Sigmoid colon (tissue), 7 donors: ENCODE data around the gene KRT6A. TPM values are rescaled to one million over a fixed set of nuclear protein-coding genes. Genes with fewer than 3 reads are reported as not detected.

ENCODE experiments used
- DNase-seq: peaks from one replicate; pipeline ENCODE4 v3.0.0-alpha.2; 2019
- H3K27ac ChIP-seq, 4 donors: fragments of 200-600 bp; sonication (generic); one replicate each; pipeline ENCODE4 v1.5.1; 2016 to 2019; ENCODE audit warnings: mild to moderate bottlenecking in 1 of 4
- H3K27me3 ChIP-seq, 3 donors: fragments of 200-600 bp; sonication (generic); one replicate each; pipeline ENCODE4 v1.5.1; 2019; ENCODE audit warnings: mild to moderate bottlenecking in 1 of 3
- H3K36me3 ChIP-seq, 4 donors: fragments of 200-600 bp; sonication (generic); one replicate each; pipeline ENCODE4 v1.5.1; 2016 to 2019
- H3K4me1 ChIP-seq, 4 donors: fragments of 200-600 bp; sonication (generic); one replicate each; pipeline ENCODE4 v1.5.1; 2017 to 2019
- H3K4me3 ChIP-seq, 4 donors: fragments of 200-600 bp; sonication (generic); one replicate each; pipeline ENCODE4 v1.5.1; 2017 to 2019; ENCODE audit warnings: mild to moderate bottlenecking in 2 of 4, moderate library complexity in 1 of 4
- H3K9me3 ChIP-seq, 4 donors: fragments of 200-600 bp in 3 of 4; sonication (generic) in 3 of 4; one replicate each; pipeline versions ENCODE4 v1.5.1 to v1.6.1; 2013 to 2019
- EP300 ChIP-seq, 4 donors: sonication (generic); formaldehyde crosslinking; IDR thresholded peaks; one replicate each; pipeline ENCODE4 v1.6.1; 2017; ENCODE audit warnings: antibody characterized with exemption in 4 of 4
- POLR2A ChIP-seq, 2 donors: fragments of 450-650 bp; IDR thresholded peaks; one replicate each; pipeline ENCODE4 v1.6.1; 2016; ENCODE audit warnings: antibody characterized with exemption in 2 of 2, mild to moderate bottlenecking in 2 of 2, moderate library complexity in 2 of 2
- POLR2AphosphoS5 ChIP-seq, 4 donors: sonication (generic); formaldehyde crosslinking; IDR thresholded peaks; one replicate each; pipeline ENCODE4 v1.6.1; 2017; ENCODE audit warnings: antibody characterized with exemption in 4 of 4
- WGBS, 2 donors: extraction: QIAGEN DNeasy Blood & Tissue Kit; methylation state at CpG; one replicate each; pipeline ENCODE4 v1.1.7; 2013; 5-methylcytosine and 5-hydroxymethylcytosine counted together
- intact Hi-C: fragments of 100-400 bp; cut with DNase I; formaldehyde crosslinking; loops from one replicate; pipeline ENCODE4 v1.15.1; 2023
- polyA plus RNA-seq, 3 donors: library from polyadenylated mRNA; stranded (reverse); fragments of 200-250 nt; gene quantifications; one replicate each; pipeline ENCODE4 v1.2.3, GENCODE V29; 2013
- total RNA-seq, 4 donors: library from RNA; depleted of rRNA; stranded (reverse); fragments of >200 nt; gene quantifications; one replicate each; pipeline ENCODE4 v1.1.0, GENCODE V29; 2016
- TF ChIP-seq, protein P1 (sequence below), 4 experiments: fragments of 450-650 bp in 3 of 4; fragments of 200-600 bp in 1 of 4; IDR thresholded peaks; one replicate each; pipeline ENCODE4 v1.5.1; 2016 to 2019; ENCODE audit warnings: antibody characterized with exemption in 4 of 4, mild to moderate bottlenecking in 3 of 4, moderate library complexity in 2 of 4
- donor health status: healthy with polysubstance abuse.
- donor health status: Bipolar disorder and iron deficiency.
- donor health status: healthy.

KRT6A gene
- total and polyA plus RNA-seq, 7 donors, result 0.19 to 6.0 TPM; not detected in 5

DNA sequence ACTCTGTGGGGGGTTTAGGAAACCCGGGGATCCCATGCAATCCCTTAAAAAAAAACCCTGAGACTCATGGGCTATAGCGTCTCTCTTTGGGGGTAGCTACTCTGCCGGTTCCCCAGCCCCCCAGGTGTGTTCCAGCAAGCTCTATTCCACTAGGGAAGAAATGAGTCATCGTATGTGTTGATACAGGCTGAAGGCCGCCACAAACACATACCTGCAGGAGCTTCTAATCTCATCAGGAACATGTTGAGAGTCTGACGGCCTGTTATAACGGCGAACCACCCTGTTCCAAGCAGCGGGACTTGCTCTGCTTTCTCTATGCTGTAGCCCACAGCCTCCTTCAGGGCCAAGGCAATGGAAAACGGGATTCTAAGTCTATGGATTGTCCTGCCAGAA lies 28.1 kb upstream of the KRT6A start:
- TF ChIP-seq POLR2A (IDR thresholded peaks at IDR 0.05) (no peak), EP300 (IDR thresholded peaks at IDR 0.05) (no peak), POLR2AphosphoS5 (IDR thresholded peaks at IDR 0.05) (no peak)
- TF ChIP-seq, protein P1, sequence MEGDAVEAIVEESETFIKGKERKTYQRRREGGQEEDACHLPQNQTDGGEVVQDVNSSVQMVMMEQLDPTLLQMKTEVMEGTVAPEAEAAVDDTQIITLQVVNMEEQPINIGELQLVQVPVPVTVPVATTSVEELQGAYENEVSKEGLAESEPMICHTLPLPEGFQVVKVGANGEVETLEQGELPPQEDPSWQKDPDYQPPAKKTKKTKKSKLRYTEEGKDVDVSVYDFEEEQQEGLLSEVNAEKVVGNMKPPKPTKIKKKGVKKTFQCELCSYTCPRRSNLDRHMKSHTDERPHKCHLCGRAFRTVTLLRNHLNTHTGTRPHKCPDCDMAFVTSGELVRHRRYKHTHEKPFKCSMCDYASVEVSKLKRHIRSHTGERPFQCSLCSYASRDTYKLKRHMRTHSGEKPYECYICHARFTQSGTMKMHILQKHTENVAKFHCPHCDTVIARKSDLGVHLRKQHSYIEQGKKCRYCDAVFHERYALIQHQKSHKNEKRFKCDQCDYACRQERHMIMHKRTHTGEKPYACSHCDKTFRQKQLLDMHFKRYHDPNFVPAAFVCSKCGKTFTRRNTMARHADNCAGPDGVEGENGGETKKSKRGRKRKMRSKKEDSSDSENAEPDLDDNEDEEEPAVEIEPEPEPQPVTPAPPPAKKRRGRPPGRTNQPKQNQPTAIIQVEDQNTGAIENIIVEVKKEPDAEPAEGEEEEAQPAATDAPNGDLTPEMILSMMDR (IDR thresholded peaks at IDR 0.05), result no peak
- intact Hi-C loops, result no loop called here
- H3K9me3 ChIP-seq, result no peaks in the 10 kb centered on the region
- peaks cover 0 to 34% (median 13%) of the 10 kb centered on the region in 4 donors for H3K4me1 ChIP-seq
- 38 to 74% methylated on average over 10 of the region's 10 CpGs for WGBS, 2 donors
- no peaks in the 10 kb centered on the region for H3K27me3 ChIP-seq
- peak overlapping the region in 1 of 4 donors; percentile 43 for H3K27ac ChIP-seq
- no peaks in the 10 kb centered on the region for H3K36me3 ChIP-seq
- no peak overlapping the region for H3K4me3 ChIP-seq
- DNase-seq, result no peak

DNA sequence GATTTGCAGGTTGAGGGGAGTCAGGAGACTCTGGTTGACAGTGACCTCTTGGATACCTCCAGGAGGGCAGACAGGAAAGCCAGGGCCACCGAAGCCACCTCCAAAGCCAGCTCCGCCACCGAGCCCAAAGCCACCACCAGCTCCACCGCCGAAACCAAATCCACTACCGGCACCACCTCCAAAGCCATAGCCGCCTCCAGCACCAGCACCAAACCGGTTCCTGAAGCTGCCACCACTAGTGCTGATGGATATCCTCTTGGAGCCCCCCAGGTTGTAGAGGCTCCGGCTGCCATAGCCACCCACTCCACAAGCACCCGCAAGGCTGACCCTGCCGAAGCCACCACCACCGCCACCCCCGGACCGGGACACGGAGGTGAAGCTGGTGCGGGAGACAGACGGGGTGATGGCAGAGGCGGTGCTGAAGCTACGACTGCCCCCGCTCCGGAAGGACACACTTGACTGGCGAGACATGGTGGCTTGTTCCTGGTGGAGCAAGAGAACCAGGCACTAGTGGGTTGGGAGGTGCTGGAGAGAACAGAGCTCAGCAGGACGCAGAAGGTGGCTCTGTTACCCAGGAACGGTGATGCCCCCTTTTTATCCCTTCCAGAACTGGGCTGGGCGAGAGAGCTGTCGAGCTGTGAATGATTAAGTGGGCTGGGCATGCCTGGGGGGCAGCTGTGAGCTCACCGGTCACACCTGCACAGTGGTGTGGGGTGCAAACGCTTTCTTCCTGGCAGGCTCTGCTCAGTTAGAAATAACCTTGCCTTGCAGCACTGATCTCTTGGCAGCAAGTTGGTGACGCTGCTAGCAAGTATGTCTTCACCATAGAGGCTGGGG lies 27.0 kb upstream of the KRT6A start, which contains the start of gene KRT5:
KRT5 (minus strand) TSS at position 569 of the 837 bp plus-strand sequence; CDS start at position 471, 98 bp downstream.
- H3K4me1 ChIP-seq, result peaks cover 0 to 45% (median 22%) of the 10 kb centered on the region in 4 donors
- H3K9me3 ChIP-seq, result no peaks in the 10 kb centered on the region
- intact Hi-C loops, result no loop called here
- TF ChIP-seq POLR2AphosphoS5 (IDR thresholded peaks at IDR 0.05) (no peak), POLR2A (IDR thresholded peaks at IDR 0.05) (no peak)
- TF ChIP-seq, protein P1 (IDR thresholded peaks at IDR 0.05), result no peak
- 89 to 90% methylated on average over 29 of the region's 29 CpGs for WGBS, 2 donors
- DNase-seq, result no peak
- H3K27me3 ChIP-seq, result no peaks in the 10 kb centered on the region
- no peak within 1 kb of the TSS for H3K27ac ChIP-seq
- no peak within 1 kb of the TSS for H3K4me3 ChIP-seq
- H3K36me3 ChIP-seq, result no peaks in the 10 kb centered on the region

DNA sequence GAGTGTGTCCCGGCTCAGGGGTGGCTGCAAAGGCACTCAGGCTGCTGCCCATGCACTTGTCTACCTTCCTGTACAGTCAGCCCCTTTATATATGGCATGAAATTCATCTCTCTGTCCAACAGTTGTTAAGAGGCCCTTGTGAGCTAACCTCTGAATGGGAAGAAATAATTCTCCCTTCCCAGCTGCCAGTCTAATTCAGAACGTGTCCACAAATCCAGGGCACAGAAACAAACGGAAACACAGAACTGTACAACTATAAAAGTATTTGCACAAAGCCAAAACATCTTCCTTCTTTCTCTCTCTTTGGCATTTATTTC lies 26.3 kb upstream of the KRT6A start:
- TF ChIP-seq EP300 (IDR thresholded peaks at IDR 0.05) (no peak), POLR2A (IDR thresholded peaks at IDR 0.05) (no peak), POLR2AphosphoS5 (IDR thresholded peaks at IDR 0.05) (no peak)
- TF ChIP-seq, protein P1 (IDR thresholded peaks at IDR 0.05), result no peak
- intact Hi-C loops, result no loop called here
- no peak for DNase-seq
- Histone ChIP-seq H3K36me3 (no peaks in the 10 kb centered on the region), H3K27ac (no peak overlapping the region), H3K27me3 (no peaks in the 10 kb centered on the region), H3K4me1 (peaks cover 0 to 49% (median 24%) of the 10 kb centered on the region in 4 donors), H3K4me3 (no peak overlapping the region), H3K9me3 (no peaks in the 10 kb centered on the region)
- 54 to 73% methylated on average over 3 of the region's 3 CpGs for WGBS, 2 donors

DNA sequence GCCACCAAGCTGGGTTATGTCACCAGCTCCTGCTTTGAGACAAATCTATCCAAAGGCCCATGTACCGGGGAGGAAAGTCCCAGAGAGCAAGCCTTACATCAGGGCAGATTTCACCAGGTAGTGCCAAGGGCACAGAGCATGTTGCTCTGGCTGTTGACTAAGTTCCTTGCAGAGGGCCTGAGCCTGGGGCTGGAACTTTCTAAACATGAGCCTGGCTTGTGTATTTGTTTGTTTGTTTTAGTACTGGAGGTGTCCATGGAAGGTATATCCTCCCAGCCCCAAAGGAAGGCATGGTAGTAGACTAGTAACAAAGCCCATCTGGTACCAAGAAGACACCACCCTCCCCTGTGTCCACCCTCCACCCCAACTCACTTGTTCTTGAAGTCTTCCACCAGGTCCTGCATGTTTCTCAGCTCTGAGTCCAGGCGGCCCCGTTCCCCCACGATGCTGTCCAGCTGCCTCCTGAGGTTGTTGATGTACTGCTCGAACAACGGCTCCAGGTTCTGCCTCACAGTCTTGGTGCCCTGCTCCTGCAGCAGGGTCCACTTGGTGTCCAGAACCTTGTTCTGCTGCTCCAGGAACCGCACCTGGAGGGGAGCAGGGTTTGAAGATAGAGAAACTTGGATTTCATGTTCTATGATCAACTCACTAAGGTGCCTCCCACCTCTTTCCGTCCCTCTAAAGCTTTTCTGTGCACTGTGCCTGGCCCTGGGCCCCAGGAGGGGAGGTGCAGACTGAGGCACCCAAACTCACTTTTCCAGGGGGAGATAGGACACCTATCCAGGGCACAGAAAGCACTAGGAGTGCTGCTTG lies 25.7 kb upstream of the KRT6A start:
- DNase-seq, result no peak
- intact Hi-C loops, result no loop called here
- Histone ChIP-seq H3K27me3 (no peaks in the 10 kb centered on the region), H3K4me1 (peaks cover 0 to 49% (median 24%) of the 10 kb centered on the region in 4 donors), H3K9me3 (no peaks in the 10 kb centered on the region), H3K27ac (no peak overlapping the region), H3K36me3 (no peaks in the 10 kb centered on the region), H3K4me3 (no peak overlapping the region)
- 81 to 90% methylated on average over 8 of the region's 8 CpGs for WGBS, 2 donors
- TF ChIP-seq EP300 (IDR thresholded peaks at IDR 0.05) (no peak), POLR2AphosphoS5 (IDR thresholded peaks at IDR 0.05) (no peak), POLR2A (IDR thresholded peaks at IDR 0.05) (no peak)
- TF ChIP-seq, protein P1 (IDR thresholded peaks at IDR 0.05), result no peak
